Motor neuron (in vitro differentiated cells): Measurements from ENCODE around the gene ELP1. TPM values are rescaled to one million over a fixed set of nuclear protein-coding genes. Genes with fewer than 3 reads are reported as not detected.
"Not testable (repeated sequence)": the region's sequence is repeated elsewhere in the genome, so short reads cannot be mapped to it uniquely, and the experiment has no call there.

ENCODE experiments used
- ATAC-seq, 8 experiments: fragments of 200-7000 bp; cut with Tn5 transposase; replicated peaks in 6 of 8; 2 replicates each; pipeline ENCODE4 v1.8.0; 2021; ENCODE audit warnings: mild to moderate bottlenecking in 8 of 8, moderate library complexity in 8 of 8
- H3K27ac ChIP-seq, 2 donors: fragments of 250-450 bp; sonication (Bioruptor Pico); 2 replicates each; pipeline ENCODE4 v1.9.0; 2021; ENCODE audit warnings: antibody characterized with exemption in 2 of 2, mild to moderate bottlenecking in 2 of 2, moderate library complexity in 1 of 2
- H3K4me1 ChIP-seq, 2 donors: fragments of 250-450 bp; sonication (Bioruptor Pico); replicated peaks in 1 of 2; 2 replicates each; pipeline ENCODE4 v1.6.1; 2021; ENCODE audit warnings: antibody characterized with exemption in 2 of 2, mild to moderate bottlenecking in 2 of 2, moderate library complexity in 1 of 2
- H3K4me3 ChIP-seq, 5 donors: fragments of 250-450 bp; sonication (Bioruptor Pico); 2 replicates each; pipeline ENCODE4 v1.9.0; 2021; ENCODE audit warnings: antibody characterized with exemption in 5 of 5, mild to moderate bottlenecking in 5 of 5, moderate library complexity in 4 of 5
- WGBS, 10 experiments: fragments of 450-650 bp; shearing (Covaris generic); methylation state at CpG; one replicate each; pipeline ENCODE4 v1.0.0; 2022; 5-methylcytosine and 5-hydroxymethylcytosine counted together
- in situ Hi-C, 9 experiments: fragments of 400-800 bp; cut with MboI; loops; one replicate each; pipeline ENCODE4 v1.15.0; 2021; ENCODE audit warnings: low sequenced_read_pairs in 9 of 9, low pct_unique_long_range_greater_than_20kb in 2 of 9; ENCODE audit not compliant: unreplicated experiment in 9 of 9
- total RNA-seq, 8 experiments: library from RNA; unstranded; fragments of 300-600 nt; gene quantifications; 2 replicates each; pipeline versions ENCODE4 v1.2.3 to v1.2.4, GENCODE V29; 2022

Gene ELP1
- total RNA-seq, result 10 to 100 TPM; 22.8 to 50.4 (median 36.2) TPM

- in situ Hi-C loops, result no loop called here
- peak within 1 kb of the TSS; percentile 83 to 87 for H3K27ac ChIP-seq
- peaks cover 10 to 25% of the 10 kb centered on the region in 2 donors for H3K4me1 ChIP-seq
- peak; percentile 84 to 92 (median 86) for ATAC-seq
- 0 to 17% (median 0%) methylated on average over 2 to 8 of the region's 48 CpGs; no CpG with 5 or more reads in 5 of the 10 experiments for WGBS, 10 experiments
- H3K4me3 ChIP-seq, result peak within 1 kb of the TSS; percentile 68 to 88 (median 74)
Measured at GRCh38 chr9:108933718-108934322, at the start of gene ELP1. TSS of gene ELP1 (minus strand) at chr9:108934124. CDS start at chr9:108931146, 2,978 bp downstream.

- WGBS, 10 experiments, result 78 to 85% (median 83%) methylated on average over 2 of the region's 2 CpGs; no CpG with 5 or more reads in 7 of the 10 experiments
- in situ Hi-C loops, result no loop called here
- ATAC-seq, result no peak
- no peak overlapping the region for H3K27ac ChIP-seq
- H3K4me1 ChIP-seq, result no peaks in the 10 kb centered on the region
- H3K4me3 ChIP-seq, result no peak overlapping the region
Measured at GRCh38 chr9:108980893-108981292, 47.0 kb upstream of the ELP1 start.

- Histone ChIP-seq H3K4me3 (no peak overlapping the region), H3K4me1 (no peaks in the 10 kb centered on the region), H3K27ac (no peak overlapping the region)
- WGBS, 10 experiments, result 0 to 100% (median 78%) methylated on average over 1 of the region's 1 CpG; no CpG with 5 or more reads in 5 of the 10 experiments
- no peak for ATAC-seq
- in situ Hi-C loops, result no loop called here
Measured at GRCh38 chr9:108978205-108978604, 44.3 kb upstream of the ELP1 start.

GRCh38 chr9:108973895-108974294, 40.0 kb upstream of the ELP1 start:
- 50 to 94% (median 84%) methylated on average over 1 to 5 of the region's 5 CpGs for WGBS, 10 experiments
- no peak overlapping the region for H3K27ac ChIP-seq
- H3K4me1 ChIP-seq, result no peaks in the 10 kb centered on the region
- in situ Hi-C loops, result no loop called here
- no peak overlapping the region for H3K4me3 ChIP-seq
- no peak for ATAC-seq

GRCh38 chr9:108972626-108973209, 38.8 kb upstream of the ELP1 start:
- peak in 2 of 8 experiments; percentile 57 to 92 for ATAC-seq
- in situ Hi-C loops, result no loop called here
- H3K27ac ChIP-seq, result no peak overlapping the region
- no peak overlapping the region for H3K4me3 ChIP-seq
- 17 to 100% (median 83%) methylated on average over 1 to 2 of the region's 2 CpGs; no CpG with 5 or more reads in 5 of the 10 experiments for WGBS, 10 experiments
- H3K4me1 ChIP-seq, result no peaks in the 10 kb centered on the region

- Histone ChIP-seq H3K27ac (no peak overlapping the region), H3K4me3 (no peak overlapping the region), H3K4me1 (no peaks in the 10 kb centered on the region)
- no peak for ATAC-seq
- in situ Hi-C loops, result no loop called here
- WGBS, 10 experiments, result 57 to 100% (median 95%) methylated on average over 1 to 3 of the region's 3 CpGs
Measured at GRCh38 chr9:108972186-108972585, 38.3 kb upstream of the ELP1 start.

GRCh38 chr9:108971392-108971791, 37.5 kb upstream of the ELP1 start:
- in situ Hi-C loops, H3K4me3 ChIP-seq, H3K4me1 ChIP-seq, H3K27ac ChIP-seq, ATAC-seq: not testable (repeated sequence)
- 75 to 100% (median 100%) methylated on average over 1 to 2 of the region's 2 CpGs; no CpG with 5 or more reads in 3 of the 10 experiments for WGBS, 10 experiments

- in situ Hi-C loops, result no loop called here
- ATAC-seq, result no peak
- no peaks in the 10 kb centered on the region for H3K4me1 ChIP-seq
- no peak overlapping the region for H3K27ac ChIP-seq
- no peak overlapping the region for H3K4me3 ChIP-seq
Measured at GRCh38 chr9:108967916-108968315, 34.0 kb upstream of the ELP1 start.

- no peak overlapping the region for H3K27ac ChIP-seq
- WGBS, 10 experiments, result 7 to 82% (median 65%) methylated on average over 2 to 4 of the region's 4 CpGs; no CpG with 5 or more reads in 4 of the 10 experiments
- peak in 2 of 8 experiments; percentile 48 to 59 for ATAC-seq
- no peaks in the 10 kb centered on the region for H3K4me1 ChIP-seq
- no peak overlapping the region for H3K4me3 ChIP-seq
- in situ Hi-C loops, result no loop called here
Measured at GRCh38 chr9:108963459-108964143, 29.7 kb upstream of the ELP1 start.

GRCh38 chr9:108961151-108961550, 27.2 kb upstream of the ELP1 start:
- Histone ChIP-seq H3K27ac (no peak overlapping the region), H3K4me1 (no peaks in the 10 kb centered on the region), H3K4me3 (no peak overlapping the region)
- in situ Hi-C loops, result no loop called here
- ATAC-seq, result no peak
- WGBS, 10 experiments, result 82 to 100% (median 100%) methylated on average over 1 to 2 of the region's 2 CpGs; no CpG with 5 or more reads in 4 of the 10 experiments

GRCh38 chr9:108960331-108960730, 26.4 kb upstream of the ELP1 start:
- in situ Hi-C loops, result no loop called here
- WGBS, 10 experiments, result 60 to 100% (median 78%) methylated on average over 1 to 6 of the region's 6 CpGs

GRCh38 chr9:108956631-108957026, 22.7 kb upstream of the ELP1 start:
- H3K4me1 ChIP-seq, result no peaks in the 10 kb centered on the region
- no peak overlapping the region for H3K4me3 ChIP-seq
- in situ Hi-C loops, result no loop called here
- no peak for ATAC-seq
- no peak overlapping the region for H3K27ac ChIP-seq

More at GRCh38 chr9:108960331-108960730, 26.4 kb upstream of the ELP1 start:
- no peak overlapping the region for H3K27ac ChIP-seq
- no peak overlapping the region for H3K4me3 ChIP-seq
- H3K4me1 ChIP-seq, result no peaks in the 10 kb centered on the region
- ATAC-seq, result no peak

GRCh38 chr9:108956022-108956630, 22.2 kb upstream of the ELP1 start:
- 44 to 100% (median 85%) methylated on average over 1 to 4 of the region's 4 CpGs; no CpG with 5 or more reads in 2 of the 10 experiments for WGBS, 10 experiments
- peak in 3 of 8 experiments; percentile 37 to 50 (median 41) for ATAC-seq
- H3K4me1 ChIP-seq, result no peaks in the 10 kb centered on the region
- H3K4me3 ChIP-seq, result no peak overlapping the region
- in situ Hi-C loops, result no loop called here
- no peak overlapping the region for H3K27ac ChIP-seq
